Smooth muscle cell (in vitro differentiated cells): ENCODE measurements around the gene EVC. TPM values are rescaled to one million over a fixed set of nuclear protein-coding genes. Genes with fewer than 3 reads are reported as not detected.

Experiments used
- DNase-seq: peaks from one replicate; lab custom pipeline; 2025; ENCODE audit not compliant: unreplicated experiment; lab: John Stamatoyannopoulos, UW
- H2AFZ ChIP-seq: fragments of 200-600 bp; sonication (generic); 2 replicates; pipeline ENCODE4 v1.6.0; 2016; ENCODE audit warnings: antibody characterized with exemption, low read depth, mild to moderate bottlenecking
- H3F3A ChIP-seq: fragments of 200-600 bp; sonication (generic); 2 replicates; pipeline ENCODE4 v1.6.0; 2017; ENCODE audit warnings: antibody characterized with exemption, low read depth
- H3K27ac ChIP-seq: fragments of 200-600 bp; sonication (generic); 2 replicates; pipeline ENCODE4 v1.5.1; 2016; ENCODE audit warnings: low read depth, mild to moderate bottlenecking
- H3K27me3 ChIP-seq: fragments of 200-600 bp; sonication (generic); 2 replicates; pipeline ENCODE4 v1.6.1; 2016; ENCODE audit warnings: low read depth, mild to moderate bottlenecking
- H3K36me3 ChIP-seq: fragments of 200-600 bp; sonication (generic); 2 replicates; pipeline ENCODE4 v1.5.1; 2016; ENCODE audit warnings: low read depth
- H3K4me1 ChIP-seq: fragments of 200-600 bp; sonication (generic); 2 replicates; pipeline ENCODE4 v1.5.1; 2016; ENCODE audit warnings: low read depth
- H3K4me2 ChIP-seq: fragments of 200-600 bp; sonication (generic); 2 replicates; pipeline ENCODE4 v1.6.0; 2016; ENCODE audit warnings: mild to moderate bottlenecking
- H3K4me3 ChIP-seq: fragments of 200-600 bp; sonication (generic); 2 replicates; pipeline ENCODE4 v1.5.1; 2016; ENCODE audit warnings: mild to moderate bottlenecking
- H3K79me2 ChIP-seq: fragments of 200-600 bp; sonication (generic); 2 replicates; pipeline ENCODE4 v1.6.0; 2016; ENCODE audit warnings: low read depth, mild to moderate bottlenecking
- H3K9ac ChIP-seq: fragments of 200-600 bp; sonication (generic); 2 replicates; pipeline ENCODE4 v1.6.0; 2016; ENCODE audit warnings: low read depth
- H3K9me3 ChIP-seq: fragments of 200-600 bp; sonication (generic); replicated peaks from 2 replicates; pipeline ENCODE4 v1.5.1; 2016; ENCODE audit warnings: low read depth
- H4K20me1 ChIP-seq: fragments of 200-600 bp; sonication (generic); 2 replicates; pipeline ENCODE4 v1.6.0; 2016; ENCODE audit warnings: low read depth
- CTCF ChIP-seq: fragments of 200-600 bp; sonication (generic); IDR thresholded peaks from 2 replicates; pipeline ENCODE4 v1.5.1; 2017; ENCODE audit warnings: borderline replicate concordance, mild to moderate bottlenecking, antibody characterized with exemption; ENCODE audit not compliant: insufficient read depth, poor library complexity, severe bottlenecking
- WGBS: methylation state at CpG from one replicate; pipeline ENCODE4 v1.1.7; 2016; ENCODE audit warnings: low lambda C conversion rate; 5-methylcytosine and 5-hydroxymethylcytosine counted together
- polyA plus RNA-seq: library from polyadenylated mRNA; unstranded; fragments of >200 nt; fragmentation: Nextera tagmentation; extraction: Ambion mirVana; gene quantifications from 2 replicates; pipeline ENCODE4 v1.2.1, GENCODE V29; 2016
- total RNA-seq: library from RNA; depleted of rRNA; stranded (reverse); fragments of >200 nt; gene quantifications from 2 replicates; pipeline ENCODE4 v1.2.3, GENCODE V29; 2014

EVC gene
- total and polyA plus RNA-seq, 2 experiments from 2014 or later = 7.5 to 15.5 TPM

GRCh38 chr4:5707366-5707765 lies 3.6 kb upstream of the EVC start:
- Histone ChIP-seq H3K36me3 (no peaks in the 10 kb centered on the region), H3K27ac (no peak overlapping the region), H2AFZ (no peak overlapping the region), H3K79me2 (peaks cover 12% of the 10 kb centered on the region), H3K4me1 (peaks cover 19% of the 10 kb centered on the region), H3F3A (peaks cover 18% of the 10 kb centered on the region), H3K4me2 (peak overlapping the region; percentile 95), H3K9ac (no peak overlapping the region), H4K20me1 (no peaks in the 10 kb centered on the region), H3K27me3 (no peaks in the 10 kb centered on the region), H3K4me3 (peak overlapping the region; percentile 80), H3K9me3 (no peaks in the 10 kb centered on the region)
- 73% methylated on average over 5 of the region's 5 CpGs for WGBS
- no peak for TF ChIP-seq CTCF
- DNase-seq = no peak

- Histone ChIP-seq H3K9ac (peak overlapping the region; percentile 77), H3F3A (peaks cover 18% of the 10 kb centered on the region), H3K36me3 (no peaks in the 10 kb centered on the region), H3K27ac (peak overlapping the region; percentile 57), H3K4me1 (peaks cover 19% of the 10 kb centered on the region), H3K79me2 (peaks cover 17% of the 10 kb centered on the region), H3K9me3 (no peaks in the 10 kb centered on the region), H2AFZ (peak overlapping the region; percentile 94), H3K4me3 (peak overlapping the region; percentile 80), H4K20me1 (peaks cover 4% of the 10 kb centered on the region), H3K27me3 (no peaks in the 10 kb centered on the region), H3K4me2 (peak overlapping the region; percentile 95)
- no peak for TF ChIP-seq CTCF
- DNase-seq = no peak
- WGBS = 11% methylated on average over 41 of the region's 41 CpGs
Measured at GRCh38 chr4:5707778-5708448, 3.1 kb upstream of the EVC start.

GRCh38 chr4:5708449-5709206 lies 2.4 kb upstream of the EVC start, which contains the start of gene EVC2:
TSS of gene EVC2 (minus strand) at chr4:5708559. CDS start at chr4:5708513, 46 bp downstream.
- peaks cover 19% of the 10 kb centered on the region for H3K4me1 ChIP-seq
- peak within 1 kb of the TSS; percentile 94 for H2AFZ ChIP-seq
- WGBS = 14% methylated on average over 48 of the region's 57 CpGs
- peak within 1 kb of the TSS; percentile 95 for H3K4me2 ChIP-seq
- peak within 1 kb of the TSS; percentile 57 for H3K27ac ChIP-seq
- no peak for TF ChIP-seq CTCF
- H3K9ac ChIP-seq = peak within 1 kb of the TSS; percentile 77
- DNase-seq = peak; percentile 27
- H3K4me3 ChIP-seq = peak within 1 kb of the TSS; percentile 80
- no peaks in the 10 kb centered on the region for H3K36me3 ChIP-seq
- H4K20me1 ChIP-seq = peaks cover 9% of the 10 kb centered on the region
- H3K79me2 ChIP-seq = peaks cover 22% of the 10 kb centered on the region
- H3K27me3 ChIP-seq = no peaks in the 10 kb centered on the region
- peaks cover 18% of the 10 kb centered on the region for H3F3A ChIP-seq
- H3K9me3 ChIP-seq = no peaks in the 10 kb centered on the region
